ENCODE data around the gene HIGD2A. TPM values are rescaled to one million over a fixed set of nuclear protein-coding genes. Genes with fewer than 3 reads are reported as not detected.
A peak's percentile ranks its signal among the peaks of the same experiment; 100 is the strongest.

Gene HIGD2A
- total and polyA plus RNA-seq, 2 of the 13 experiments (the other 11 are each of a cell fraction or from before 2014, with no cell fraction given) = 89.2 to 146 TPM

GRCh38 chr5:176361437-176362232, 26.9 kb upstream of the HIGD2A start, which contains the start of gene KIAA1191 (continued):
- TF ChIP-seq ZNF281 (CRISPR knock-in tag; IDR thresholded peaks at IDR 0.05; ENCODE audit: borderline replicate concordance) (0 out of 2 replicates have a peak, but pooled peaks have one; percentile 13), ZFP82 (CRISPR knock-in tag; IDR thresholded peaks at IDR 0.05; ENCODE audit: borderline replicate concordance) (no peak), NPAS2 (CRISPR knock-in tag; IDR thresholded peaks at IDR 0.05; ENCODE audit: borderline replicate concordance) (no peak), TERF1 (CRISPR knock-in tag; IDR thresholded peaks at IDR 0.05) (no peak), MNT (IDR thresholded peaks at IDR 0.05) (no peak), ZNF615 (CRISPR knock-in tag; IDR thresholded peaks at IDR 0.05; ENCODE audit: borderline replicate concordance) (no peak), ZNF558 (CRISPR knock-in tag; IDR thresholded peaks at IDR 0.05; ENCODE audit: borderline replicate concordance) (no peak; the same call in 1 of the 2 replicates), RBM22 (optimal IDR thresholded peaks at IDR 0.05; ENCODE audit: low read length) (no peak), HNRNPL (IDR thresholded peaks at IDR 0.05; ENCODE audit: low read depth, low read length) (no peak), HDAC1 (CRISPR knock-in tag; IDR thresholded peaks at IDR 0.05) (peak; percentile 85; the same call in 1 of the 2 replicates), SP140L (CRISPR knock-in tag; IDR thresholded peaks at IDR 0.05; ENCODE audit: borderline replicate concordance) (no peak), ZNF33A (CRISPR knock-in tag; IDR thresholded peaks at IDR 0.05; ENCODE audit: borderline replicate concordance) (no peak), ZNF280B (CRISPR knock-in tag; IDR thresholded peaks at IDR 0.05; ENCODE audit: borderline replicate concordance) (no peak), ZNF639 (CRISPR knock-in tag; conservative IDR thresholded peaks at IDR 0.05) (no peak; the same call in 1 of the 2 replicates), HMG20A (CRISPR knock-in tag; IDR thresholded peaks at IDR 0.05; ENCODE audit: borderline replicate concordance) (no peak), ZBTB7B (CRISPR knock-in tag; IDR thresholded peaks at IDR 0.05) (peak; percentile 84), ELK4 (CRISPR knock-in tag; IDR thresholded peaks at IDR 0.05; ENCODE audit: borderline replicate concordance) (peak; percentile 45; the same call in 1 of the 2 replicates), ZNF143 (CRISPR knock-in tag; IDR thresholded peaks at IDR 0.05) (peak; percentile 98)

Measured in HepG2 (cell line).